Measurements from ENCODE around the gene LDLRAD4.

DNA sequence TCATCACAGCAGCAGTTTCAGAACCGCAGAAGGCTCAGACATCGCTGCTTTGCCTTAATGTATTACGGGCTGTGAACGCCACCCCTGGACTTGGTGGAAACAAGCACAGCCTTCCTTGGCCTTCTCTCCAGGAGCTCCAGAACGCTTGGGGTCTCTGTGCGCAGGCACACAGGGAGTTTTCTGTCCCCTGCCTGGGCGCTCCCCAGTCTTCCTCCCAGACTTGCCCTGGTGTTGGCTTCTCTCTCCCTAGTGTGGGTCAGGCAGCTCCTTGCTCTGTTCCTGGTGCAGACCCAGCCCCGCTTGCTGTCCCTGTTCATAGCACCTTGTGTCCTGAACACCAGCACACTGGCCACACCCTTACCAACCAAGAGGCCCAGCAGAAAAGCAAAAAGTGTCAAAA lies 404.2 kb downstream of the LDLRAD4 start:
- TF ChIP-seq POLR2AphosphoS5 (IDR thresholded peaks at IDR 0.05; ENCODE audit: borderline replicate concordance, low read depth, low read length) (no peak), EZH2 (IDR thresholded peaks at IDR 0.05) (no peak)

Data from SK-N-MC (cell line).